ENCODE results near the gene OLFML2B. TPM values are rescaled to one million over a fixed set of nuclear protein-coding genes. Genes with fewer than 3 reads are reported as not detected.

OLFML2B gene
- polyA plus RNA-seq, 1 of the 3 experiments (the other 2 are of a cell fraction) = 7.3 TPM

- DNase-seq = no peak
- POLR2A ChIA-PET = no interaction called here
- Histone ChIP-seq H3K4me2 (no peak overlapping the region), H3K36me3 (replicated peaks in 1 of 2; ENCODE audit: control insufficient read depth in 1 of 2, insufficient read depth in 2 of 2, low read length in 1 of 2) (no peaks in the 10 kb centered on the region), H3K27me3 (ENCODE audit: insufficient read depth) (peaks cover 32% of the 10 kb centered on the region), H3K79me2 (ENCODE audit: insufficient read depth) (no peaks in the 10 kb centered on the region), H3K4me1 (ENCODE audit: control insufficient read depth in 1 of 2, insufficient read depth in 2 of 2, low read depth in 1 of 2, low read length in 1 of 2) (peaks cover 0 to 15% of the 10 kb centered on the region in 2 experiments; a peak in 2 of 4 replicates), H2AFZ (ENCODE audit: low read depth) (no peak overlapping the region), H3F3A (replicated peaks; ENCODE audit: insufficient read depth) (peaks cover 2% of the 10 kb centered on the region), H3K9me2 (no peaks in the 10 kb centered on the region), H4K20me1 (ENCODE audit: insufficient read depth) (no peaks in the 10 kb centered on the region), H3K27ac (ENCODE audit: low read depth in 2 of 2, low read length in 1 of 2) (no peak overlapping the region), H3K4me3 (ENCODE audit: low read depth in 2 of 2, low read length in 1 of 2) (no peak overlapping the region), H3K9me3 (no peaks in the 10 kb centered on the region), H3K9ac (no peak overlapping the region)
- WGBS (ENCODE audit: low lambda C conversion rate) = 26% methylated on average over 3 of the region's 3 CpGs
- CTCF ChIA-PET = no interaction called here
- TF ChIP-seq TCF12 (IDR thresholded peaks at IDR 0.05) (no peak), NFIC (IDR thresholded peaks at IDR 0.05; ENCODE audit: borderline replicate concordance) (no peak), RCOR1 (IDR thresholded peaks at IDR 0.05; ENCODE audit: low read length) (no peak), RXRA (IDR thresholded peaks at IDR 0.05; ENCODE audit: borderline replicate concordance, low read depth) (no peak), CTCF (IDR thresholded peaks at IDR 0.05) (no peak), EP300 (IDR thresholded peaks at IDR 0.05; ENCODE audit: borderline replicate concordance in 1 of 2, low read depth in 1 of 2, low read length in 1 of 2) (no peak), MXI1 (IDR thresholded peaks at IDR 0.05; ENCODE audit: low read depth, low read length) (no peak), SMC3 (IDR thresholded peaks at IDR 0.05; ENCODE audit: low read depth, low read length) (no peak), IRF3 (IDR thresholded peaks at IDR 0.05; ENCODE audit: low read depth, low read length) (no peak), YY1 (IDR thresholded peaks at IDR 0.05; ENCODE audit: low read depth) (no peak), SIN3A (IDR thresholded peaks at IDR 0.05; ENCODE audit: borderline replicate concordance, low read depth, low read length) (no peak), USF2 (IDR thresholded peaks at IDR 0.05; ENCODE audit: borderline replicate concordance, low read depth, low read length) (no peak), GABPA (IDR thresholded peaks at IDR 0.05; ENCODE audit: low read depth) (no peak), POLR2AphosphoS5 (IDR thresholded peaks at IDR 0.05; ENCODE audit: low read depth, low read length) (no peak), EZH2phosphoT487 (IDR thresholded peaks at IDR 0.05; ENCODE audit: borderline replicate concordance, low read depth) (no peak), REST (IDR thresholded peaks at IDR 0.05; ENCODE audit: low read depth, low read length) (no peak)
Observed at GRCh38 chr1:162072740-162073139, 49.1 kb upstream of the OLFML2B start.

Data from SK-N-SH (cell line).